Fibroblast of skin of back (primary cell): Measurements from ENCODE around the gene EMC7.

ENCODE experiments used
- DNase-seq: peaks from one replicate; pipeline ENCODE4 v3.0.0-alpha.2; 2013

EMC7 gene

GRCh38 chr15:34038023-34038870 lies 63.4 kb downstream of the EMC7 start:
- peak; percentile 82 for DNase-seq
